Measurements from ENCODE around the gene U2AF2.

The U2AF2 gene

DNA sequence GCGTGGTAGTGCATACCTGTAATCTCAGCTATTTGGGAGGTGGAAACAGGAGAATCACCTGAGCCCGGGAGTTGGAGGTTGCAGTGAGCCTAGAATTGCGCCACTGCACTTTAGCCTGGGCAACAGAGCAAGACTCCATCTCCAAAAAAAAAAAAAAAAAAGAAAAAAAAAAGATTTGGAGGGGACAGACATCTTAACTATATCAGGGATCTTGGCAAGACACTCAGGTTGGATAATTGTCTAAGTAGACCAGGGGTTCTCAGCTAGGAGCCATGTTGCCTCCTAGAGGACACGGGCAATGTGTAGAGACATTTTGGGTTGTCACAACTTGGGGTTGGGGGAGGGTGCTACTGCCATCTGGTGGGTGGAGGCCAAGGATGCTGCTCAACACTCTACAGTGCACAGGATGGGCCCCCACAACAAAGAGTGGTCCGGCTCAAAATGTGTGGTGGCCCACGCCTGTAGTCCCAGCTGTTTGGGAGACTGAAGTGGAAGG, 15.9 kb upstream of the U2AF2 start (continued):
- no peak for TF ChIP-seq ZNF394 (tag by site-specific recombination; IDR thresholded peaks at IDR 0.05; ENCODE audit: borderline replicate concordance)
- TF ChIP-seq ZNF560 (tag by site-specific recombination; IDR thresholded peaks at IDR 0.05; ENCODE audit: borderline replicate concordance) = no peak
- 0 out of 2 replicates have a peak, but pooled peaks have one; percentile 9 for TF ChIP-seq KLF1 (tag by site-specific recombination; IDR thresholded peaks at IDR 0.05)
- TF ChIP-seq ZNF292 (tag by site-specific recombination; IDR thresholded peaks at IDR 0.05; ENCODE audit: borderline replicate concordance, low read depth) = no peak
- TF ChIP-seq ZNF670 (tag by site-specific recombination; IDR thresholded peaks at IDR 0.05; ENCODE audit: low read depth) = no peak
- no peak for TF ChIP-seq ZNF529 (tag by site-specific recombination; IDR thresholded peaks at IDR 0.05; ENCODE audit: insufficient replicate concordance)
- TF ChIP-seq ZNF24 (tag by site-specific recombination; IDR thresholded peaks at IDR 0.05) = no peak
- peak; percentile 55; the same call in 1 of the 2 replicates for TF ChIP-seq KLF16 (tag by site-specific recombination; IDR thresholded peaks at IDR 0.05)
- no peak for TF ChIP-seq ZNF221 (tag by site-specific recombination; IDR thresholded peaks at IDR 0.05; ENCODE audit: borderline replicate concordance)
- no peak for TF ChIP-seq ZNF2 (tag by site-specific recombination; IDR thresholded peaks at IDR 0.05)
- TF ChIP-seq ZNF37A (tag by site-specific recombination; IDR thresholded peaks at IDR 0.05) = no peak
- TF ChIP-seq ZNF433 (tag by site-specific recombination; IDR thresholded peaks at IDR 0.05; ENCODE audit: low read depth) = no peak
- no peak for TF ChIP-seq TCF7L2 (IDR thresholded peaks at IDR 0.05; ENCODE audit: borderline replicate concordance, low read depth, low read length)
- TF ChIP-seq, protein P1, sequence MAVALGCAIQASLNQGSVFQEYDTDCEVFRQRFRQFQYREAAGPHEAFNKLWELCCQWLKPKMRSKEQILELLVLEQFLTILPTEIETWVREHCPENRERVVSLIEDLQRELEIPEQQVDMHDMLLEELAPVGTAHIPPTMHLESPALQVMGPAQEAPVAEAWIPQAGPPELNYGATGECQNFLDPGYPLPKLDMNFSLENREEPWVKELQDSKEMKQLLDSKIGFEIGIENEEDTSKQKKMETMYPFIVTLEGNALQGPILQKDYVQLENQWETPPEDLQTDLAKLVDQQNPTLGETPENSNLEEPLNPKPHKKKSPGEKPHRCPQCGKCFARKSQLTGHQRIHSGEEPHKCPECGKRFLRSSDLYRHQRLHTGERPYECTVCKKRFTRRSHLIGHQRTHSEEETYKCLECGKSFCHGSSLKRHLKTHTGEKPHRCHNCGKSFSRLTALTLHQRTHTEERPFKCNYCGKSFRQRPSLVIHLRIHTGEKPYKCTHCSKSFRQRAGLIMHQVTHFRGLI (tag by site-specific recombination; IDR thresholded peaks at IDR 0.05) = no peak
- TF ChIP-seq SP7 (tag by site-specific recombination; IDR thresholded peaks at IDR 0.05) = peak; percentile 66
- no peak for TF ChIP-seq ZNF311 (tag by site-specific recombination; IDR thresholded peaks at IDR 0.05; ENCODE audit: borderline replicate concordance)
- no peak for TF ChIP-seq KLF7 (tag by site-specific recombination; IDR thresholded peaks at IDR 0.05; ENCODE audit: borderline replicate concordance)
- TF ChIP-seq ZNF677 (tag by site-specific recombination; IDR thresholded peaks at IDR 0.05) = no peak
- no peak for TF ChIP-seq KLF10 (tag by site-specific recombination; IDR thresholded peaks at IDR 0.05)
- TF ChIP-seq ZNF354C (tag by site-specific recombination; IDR thresholded peaks at IDR 0.05; ENCODE audit: borderline replicate concordance, low read depth) = no peak
- TF ChIP-seq, protein P2, sequence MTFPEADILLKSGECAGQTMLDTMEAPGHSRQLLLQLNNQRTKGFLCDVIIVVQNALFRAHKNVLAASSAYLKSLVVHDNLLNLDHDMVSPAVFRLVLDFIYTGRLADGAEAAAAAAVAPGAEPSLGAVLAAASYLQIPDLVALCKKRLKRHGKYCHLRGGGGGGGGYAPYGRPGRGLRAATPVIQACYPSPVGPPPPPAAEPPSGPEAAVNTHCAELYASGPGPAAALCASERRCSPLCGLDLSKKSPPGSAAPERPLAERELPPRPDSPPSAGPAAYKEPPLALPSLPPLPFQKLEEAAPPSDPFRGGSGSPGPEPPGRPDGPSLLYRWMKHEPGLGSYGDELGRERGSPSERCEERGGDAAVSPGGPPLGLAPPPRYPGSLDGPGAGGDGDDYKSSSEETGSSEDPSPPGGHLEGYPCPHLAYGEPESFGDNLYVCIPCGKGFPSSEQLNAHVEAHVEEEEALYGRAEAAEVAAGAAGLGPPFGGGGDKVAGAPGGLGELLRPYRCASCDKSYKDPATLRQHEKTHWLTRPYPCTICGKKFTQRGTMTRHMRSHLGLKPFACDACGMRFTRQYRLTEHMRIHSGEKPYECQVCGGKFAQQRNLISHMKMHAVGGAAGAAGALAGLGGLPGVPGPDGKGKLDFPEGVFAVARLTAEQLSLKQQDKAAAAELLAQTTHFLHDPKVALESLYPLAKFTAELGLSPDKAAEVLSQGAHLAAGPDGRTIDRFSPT (tag by site-specific recombination; IDR thresholded peaks at IDR 0.05) = no peak
- no peak for TF ChIP-seq ZNF521 (tag by site-specific recombination; IDR thresholded peaks at IDR 0.05)
- TF ChIP-seq ZNF248 (tag by site-specific recombination; IDR thresholded peaks at IDR 0.05) = 0 out of 2 replicates have a peak, but pooled peaks have one; percentile 22
- TF ChIP-seq ZNF473 (tag by site-specific recombination; IDR thresholded peaks at IDR 0.05) = no peak
- no peak for TF ChIP-seq ZBTB21 (tag by site-specific recombination; IDR thresholded peaks at IDR 0.05)
- TF ChIP-seq HOXD13 (CRISPR knock-in tag; IDR thresholded peaks at IDR 0.05; ENCODE audit: borderline replicate concordance) = no peak
- TF ChIP-seq ZNF155 (tag by site-specific recombination; IDR thresholded peaks at IDR 0.05) = no peak
- no peak for TF ChIP-seq ZNF701 (tag by site-specific recombination; IDR thresholded peaks at IDR 0.05)
- no peak for TF ChIP-seq ZIC2 (tag by site-specific recombination; IDR thresholded peaks at IDR 0.05)
- TF ChIP-seq ZNF423 (tag by site-specific recombination; IDR thresholded peaks at IDR 0.05) = no peak
- TF ChIP-seq ZNF341 (tag by site-specific recombination; IDR thresholded peaks at IDR 0.05; ENCODE audit: low read depth) = no peak
- peak; percentile 76 for TF ChIP-seq ZBTB11 (tag by site-specific recombination; conservative IDR thresholded peaks at IDR 0.05; ENCODE audit: low read depth)
- TF ChIP-seq SCRT2 (tag by site-specific recombination; IDR thresholded peaks at IDR 0.05) = no peak
- no peak for TF ChIP-seq ZNF510 (tag by site-specific recombination; IDR thresholded peaks at IDR 0.05; ENCODE audit: insufficient replicate concordance)
- peak; percentile 43; the same call in 1 of the 2 replicates for TF ChIP-seq EGR2 (tag by site-specific recombination; IDR thresholded peaks at IDR 0.05; ENCODE audit: low read depth)
- no peak for TF ChIP-seq ZNF623 (tag by site-specific recombination; IDR thresholded peaks at IDR 0.05)

Data from HEK293 (cell line).